Testis (tissue), 2 donors: ENCODE data around the gene ECEL1.

ENCODE experiments used
- POLR2A ChIP-seq: fragments of 450-650 bp; IDR thresholded peaks from one replicate; pipeline ENCODE4 v1.6.1; 2017; ENCODE audit warnings: antibody characterized with exemption, mild to moderate bottlenecking, moderate library complexity
- TF ChIP-seq, protein P1 (sequence below), 3 experiments: fragments of 450-650 bp in 2 of 3; fragments of 200-600 bp in 1 of 3; sonication (generic) in 1 of 3; IDR thresholded peaks; one replicate each; pipeline ENCODE4 v1.5.1; 2016 to 2019; ENCODE audit warnings: antibody characterized with exemption in 3 of 3, mild to moderate bottlenecking in 2 of 3, moderate library complexity in 1 of 3

DNA sequence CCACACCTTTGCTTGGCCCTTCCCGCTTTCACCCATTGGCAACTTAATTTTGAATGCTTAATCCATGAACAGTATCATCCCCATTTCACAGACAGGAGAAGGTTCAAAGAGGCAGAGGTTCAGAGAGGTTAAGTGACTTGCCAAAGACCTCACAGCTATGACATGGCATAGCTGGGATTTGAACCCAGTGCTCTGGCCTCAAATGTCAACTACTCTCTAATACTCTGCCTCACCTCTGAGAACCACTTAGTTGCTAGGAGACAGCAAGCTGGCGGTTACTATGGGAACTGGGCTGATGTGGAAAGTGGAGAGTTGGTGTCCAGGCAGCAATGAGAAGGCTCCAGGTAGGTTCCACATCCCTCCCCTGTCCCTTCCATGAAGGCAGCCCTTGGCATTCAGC is 16.8 kb upstream of the ECEL1 start:
- TF ChIP-seq, protein P1, sequence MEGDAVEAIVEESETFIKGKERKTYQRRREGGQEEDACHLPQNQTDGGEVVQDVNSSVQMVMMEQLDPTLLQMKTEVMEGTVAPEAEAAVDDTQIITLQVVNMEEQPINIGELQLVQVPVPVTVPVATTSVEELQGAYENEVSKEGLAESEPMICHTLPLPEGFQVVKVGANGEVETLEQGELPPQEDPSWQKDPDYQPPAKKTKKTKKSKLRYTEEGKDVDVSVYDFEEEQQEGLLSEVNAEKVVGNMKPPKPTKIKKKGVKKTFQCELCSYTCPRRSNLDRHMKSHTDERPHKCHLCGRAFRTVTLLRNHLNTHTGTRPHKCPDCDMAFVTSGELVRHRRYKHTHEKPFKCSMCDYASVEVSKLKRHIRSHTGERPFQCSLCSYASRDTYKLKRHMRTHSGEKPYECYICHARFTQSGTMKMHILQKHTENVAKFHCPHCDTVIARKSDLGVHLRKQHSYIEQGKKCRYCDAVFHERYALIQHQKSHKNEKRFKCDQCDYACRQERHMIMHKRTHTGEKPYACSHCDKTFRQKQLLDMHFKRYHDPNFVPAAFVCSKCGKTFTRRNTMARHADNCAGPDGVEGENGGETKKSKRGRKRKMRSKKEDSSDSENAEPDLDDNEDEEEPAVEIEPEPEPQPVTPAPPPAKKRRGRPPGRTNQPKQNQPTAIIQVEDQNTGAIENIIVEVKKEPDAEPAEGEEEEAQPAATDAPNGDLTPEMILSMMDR (IDR thresholded peaks at IDR 0.05) = no peak
- no peak for TF ChIP-seq POLR2A
